AG10803 (cell line): Measurements from ENCODE around the gene TMEM52.
"Not testable (repeated sequence)": the region's sequence is repeated elsewhere in the genome, so short reads cannot be mapped to it uniquely, and the experiment has no call there.

Experiments used
- DNase-seq: peaks from one replicate; pipeline ENCODE4 v3.0.0; 2010; ENCODE audit warnings: low read depth
- H3K4me3 ChIP-seq: 2 replicates; pipeline ENCODE4 v1.5.1; 2011; ENCODE audit warnings: mild to moderate bottlenecking, low read length, control low read depth
- TF ChIP-seq, protein P1 (sequence below): conservative IDR thresholded peaks from 2 replicates; pipeline ENCODE4 v1.5.1; 2011; ENCODE audit warnings: mild to moderate bottlenecking, low read length, control low read depth, inconsistent platforms

Gene TMEM52

DNA sequence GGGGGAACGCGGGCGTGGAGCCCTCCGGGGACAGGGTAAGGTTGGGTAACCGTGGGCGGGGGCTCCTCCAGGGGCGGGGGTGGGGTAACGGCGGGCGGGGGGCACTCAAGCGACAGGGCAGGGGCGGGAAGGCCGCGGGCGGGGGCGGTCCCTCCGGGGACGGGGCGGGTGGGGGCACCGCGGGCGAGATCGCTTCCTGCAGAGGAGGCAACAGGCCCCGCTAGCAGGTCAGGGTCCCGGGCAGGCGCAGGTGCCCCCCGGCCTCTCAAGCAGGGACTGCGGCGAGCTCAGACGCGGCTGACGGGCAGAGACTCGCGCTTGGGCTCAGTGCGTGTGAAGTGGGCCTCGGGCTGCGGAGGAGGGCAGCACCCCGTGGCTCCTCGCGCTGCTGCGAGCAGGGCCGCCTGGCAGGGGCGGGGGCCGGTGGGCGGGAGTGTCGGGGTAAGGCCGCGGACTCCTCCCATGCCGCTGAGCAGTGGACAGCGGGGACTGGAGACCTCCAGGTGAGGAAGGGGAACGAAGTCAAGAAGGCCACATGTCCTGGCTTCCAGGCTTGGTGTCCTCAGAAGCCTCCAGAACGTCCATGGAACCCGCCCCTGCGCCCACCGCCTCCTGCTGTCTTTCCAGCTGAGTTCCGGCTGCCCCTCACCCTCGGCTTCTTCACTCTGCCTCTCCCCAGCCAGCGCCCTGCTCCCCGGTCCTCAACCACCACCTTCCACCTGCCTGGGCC, 27.6 kb downstream of the TMEM52 start:
- DNase-seq, result peak; percentile 70
- peak overlapping the region; percentile 74 for H3K4me3 ChIP-seq
- TF ChIP-seq, protein P1, sequence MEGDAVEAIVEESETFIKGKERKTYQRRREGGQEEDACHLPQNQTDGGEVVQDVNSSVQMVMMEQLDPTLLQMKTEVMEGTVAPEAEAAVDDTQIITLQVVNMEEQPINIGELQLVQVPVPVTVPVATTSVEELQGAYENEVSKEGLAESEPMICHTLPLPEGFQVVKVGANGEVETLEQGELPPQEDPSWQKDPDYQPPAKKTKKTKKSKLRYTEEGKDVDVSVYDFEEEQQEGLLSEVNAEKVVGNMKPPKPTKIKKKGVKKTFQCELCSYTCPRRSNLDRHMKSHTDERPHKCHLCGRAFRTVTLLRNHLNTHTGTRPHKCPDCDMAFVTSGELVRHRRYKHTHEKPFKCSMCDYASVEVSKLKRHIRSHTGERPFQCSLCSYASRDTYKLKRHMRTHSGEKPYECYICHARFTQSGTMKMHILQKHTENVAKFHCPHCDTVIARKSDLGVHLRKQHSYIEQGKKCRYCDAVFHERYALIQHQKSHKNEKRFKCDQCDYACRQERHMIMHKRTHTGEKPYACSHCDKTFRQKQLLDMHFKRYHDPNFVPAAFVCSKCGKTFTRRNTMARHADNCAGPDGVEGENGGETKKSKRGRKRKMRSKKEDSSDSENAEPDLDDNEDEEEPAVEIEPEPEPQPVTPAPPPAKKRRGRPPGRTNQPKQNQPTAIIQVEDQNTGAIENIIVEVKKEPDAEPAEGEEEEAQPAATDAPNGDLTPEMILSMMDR, result no peak

DNA sequence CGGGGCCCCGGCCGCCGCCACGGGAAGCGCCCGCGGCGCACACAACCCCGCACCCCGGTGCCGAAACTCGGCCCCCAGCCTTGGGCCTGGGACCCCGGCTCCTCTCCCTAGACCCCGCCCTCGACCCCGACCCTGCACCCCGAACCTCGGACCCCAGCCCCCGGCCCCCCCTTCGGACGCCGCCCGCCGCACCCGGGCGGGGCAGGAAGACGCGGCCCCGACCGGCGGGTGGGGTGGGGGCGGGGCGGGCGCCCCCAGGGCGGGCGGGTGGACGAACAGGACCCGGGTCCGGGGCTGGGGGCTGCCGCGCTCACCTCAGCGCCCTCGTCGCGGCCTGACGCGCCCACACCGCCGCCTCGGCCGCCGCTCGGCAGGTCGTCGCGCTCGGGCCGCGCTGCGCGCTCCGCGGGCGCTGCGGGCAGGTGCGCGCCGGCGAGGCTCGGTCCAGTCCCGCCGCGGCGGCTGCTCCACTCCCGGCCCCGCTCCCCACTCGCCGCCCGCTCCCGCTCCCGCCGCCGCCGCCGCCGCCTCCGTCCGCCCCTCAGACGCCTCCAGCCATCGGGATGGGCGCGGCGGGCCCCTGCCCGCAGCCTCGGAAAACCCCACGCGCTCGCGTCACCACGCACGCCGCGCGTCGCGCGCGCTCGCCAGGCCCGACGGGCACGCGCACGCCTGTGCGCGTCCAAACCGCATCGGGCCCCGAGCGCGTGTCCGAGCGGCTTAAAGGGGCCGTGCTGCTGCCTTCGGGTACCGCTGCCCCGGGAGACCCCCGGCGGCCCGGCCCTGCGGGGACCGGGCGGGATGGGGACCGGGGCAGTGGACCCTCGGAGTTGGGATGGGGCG, 28.4 kb downstream of the TMEM52 start, which contains the start of gene GNB1:
GNB1 (minus strand) TSS at position 582 of the 843 bp plus-strand sequence. CDS start 65,634 bp downstream, outside the sequence.
- TF ChIP-seq, protein P1, result no peak
- peak; percentile 88 for DNase-seq
- peak within 1 kb of the TSS; percentile 74 for H3K4me3 ChIP-seq

DNA sequence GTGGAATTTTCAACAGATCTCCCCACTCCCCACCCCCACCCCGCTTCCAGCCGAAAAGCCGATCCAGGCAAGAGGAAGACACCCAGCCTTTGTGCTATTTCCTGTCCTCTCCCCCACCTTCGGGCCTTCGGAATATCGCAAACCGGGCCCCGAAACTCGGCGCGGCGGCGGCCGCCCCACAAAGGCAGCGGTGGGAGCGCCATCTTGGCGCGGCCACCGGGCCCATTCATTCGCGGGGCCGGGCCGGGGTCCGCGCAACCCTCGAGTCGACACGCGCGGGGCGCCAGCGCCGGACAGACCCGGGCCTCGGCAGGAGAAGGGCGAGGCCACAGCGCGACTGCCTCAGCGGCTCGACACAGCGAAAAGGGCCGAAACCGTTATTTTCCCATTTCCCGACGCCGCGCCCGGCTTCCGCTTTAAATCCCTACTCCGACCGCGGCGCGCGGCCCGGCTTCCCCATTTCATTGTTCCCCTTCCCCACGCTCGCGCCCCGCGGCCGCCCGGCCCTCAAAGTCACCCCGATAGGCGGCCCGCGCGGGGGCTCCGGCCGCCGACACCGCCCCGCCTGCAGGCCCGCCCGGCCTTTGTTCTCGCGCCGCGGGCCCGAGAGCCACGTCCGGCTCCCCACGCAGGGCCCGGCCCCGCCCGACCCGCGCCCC, 29.1 kb downstream of the TMEM52 start:
- TF ChIP-seq, protein P1, result no peak

DNA sequence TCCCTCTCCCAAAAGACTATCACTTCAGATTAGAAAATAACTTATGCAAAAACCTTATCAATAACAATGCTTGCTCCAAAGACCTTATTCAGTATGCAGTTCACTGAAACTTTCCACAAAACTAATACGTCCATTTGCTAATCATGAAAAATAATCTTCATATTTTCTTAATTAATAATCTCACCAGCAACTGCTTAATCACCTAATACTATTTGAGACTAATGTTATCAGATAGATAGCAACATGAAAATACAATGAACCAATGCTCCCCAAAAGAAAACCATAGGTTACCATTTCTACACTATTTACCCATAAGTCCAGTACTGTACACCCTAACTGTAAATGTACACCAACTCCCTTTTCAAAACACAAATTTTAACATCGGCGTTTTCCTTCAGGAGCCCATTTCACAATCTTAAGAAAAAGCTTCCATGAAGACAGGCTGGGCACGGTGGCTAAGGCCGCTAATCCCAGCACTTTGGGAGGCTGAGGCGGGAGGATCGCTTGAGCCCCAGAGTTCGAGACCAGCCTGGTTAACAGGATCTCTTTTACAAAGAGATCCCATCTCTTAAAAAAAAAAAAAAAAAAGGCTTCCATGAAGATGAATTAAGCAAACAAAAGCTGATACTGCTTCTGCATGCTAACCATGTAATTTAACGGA, 29.9 kb downstream of the TMEM52 start:
- DNase-seq, result peak; percentile 16
- H3K4me3 ChIP-seq, result peak overlapping the region; percentile 74
- TF ChIP-seq, protein P1, result no peak

More for the DNA sequence above, 29.1 kb downstream of the TMEM52 start:
- peak; percentile 56 for DNase-seq
- peak overlapping the region; percentile 74 for H3K4me3 ChIP-seq

DNA sequence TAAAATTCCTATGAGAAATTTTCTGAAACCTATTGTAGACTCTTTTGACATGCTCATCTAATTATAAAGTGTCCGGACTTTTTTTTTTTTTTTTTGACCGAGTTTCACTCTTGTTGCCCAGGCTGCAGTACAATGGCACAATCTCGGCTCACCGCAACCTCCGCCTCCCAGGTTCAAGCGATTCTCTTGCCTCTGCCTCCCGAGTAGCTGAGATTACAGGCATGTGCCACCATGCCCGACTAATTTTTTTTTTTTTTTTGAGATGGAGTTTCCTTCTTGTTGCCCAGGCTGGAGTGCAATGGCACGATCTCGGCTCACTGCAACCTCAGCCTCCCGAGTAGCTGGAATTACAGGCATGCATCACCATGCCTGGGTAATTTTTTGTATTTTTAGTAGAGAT, 35.2 kb downstream of the TMEM52 start:
- not testable (repeated sequence) for DNase-seq, H3K4me3 ChIP-seq

DNA sequence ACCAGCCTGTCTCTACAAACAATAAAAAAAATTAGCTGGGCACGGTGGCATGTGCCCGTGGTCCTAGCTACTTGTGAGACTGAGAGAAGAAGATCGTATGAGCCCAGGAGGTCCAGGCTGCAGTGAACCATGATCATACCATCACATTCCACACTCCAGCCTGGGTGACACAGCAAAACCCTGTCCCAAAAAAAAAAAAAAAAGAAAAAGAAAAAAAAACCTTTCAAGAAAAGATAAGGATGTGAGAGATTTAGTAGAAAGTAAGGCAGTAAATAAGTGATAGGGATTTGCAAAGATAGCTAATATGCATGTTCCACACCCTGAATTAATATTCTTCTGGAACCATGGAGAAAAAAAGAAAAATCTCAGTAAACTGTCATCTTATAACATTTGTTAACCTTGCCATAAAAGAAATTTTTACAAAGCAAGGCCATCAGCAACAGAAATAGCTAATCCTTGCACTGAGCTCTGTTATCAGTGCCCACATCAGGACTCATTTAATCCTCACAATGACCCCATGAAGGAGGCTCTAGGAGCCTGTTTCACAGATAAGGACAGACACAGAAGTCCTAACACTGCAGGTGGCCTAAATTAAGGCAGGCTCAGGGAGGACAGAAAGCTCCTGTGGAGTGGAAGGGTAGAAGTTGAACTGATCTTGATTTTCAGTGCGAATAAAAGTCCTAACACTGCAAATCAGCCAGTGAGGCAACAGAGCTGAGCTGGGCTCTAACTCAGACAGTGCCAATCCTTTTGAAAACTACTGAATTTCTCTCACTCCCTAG, 35.8 kb downstream of the TMEM52 start:
- DNase-seq, result peak; percentile 38
- H3K4me3 ChIP-seq, result no peak overlapping the region

More for the DNA sequence above, 35.8 kb downstream of the TMEM52 start:
- TF ChIP-seq, protein P1, result no peak
